ENCODE data around the gene TALDO1. TPM values are rescaled to one million over a fixed set of nuclear protein-coding genes. Genes with fewer than 3 reads are reported as not detected.
A peak's percentile ranks its signal among the peaks of the same experiment; 100 is the strongest.

The TALDO1 gene
- total and polyA plus RNA-seq, 10 of the 15 experiments (the other 5 are each of a cell fraction or from before 2014, with no cell fraction given): 121 to 302 (median 182) TPM

GRCh38 chr11:724049-724777 lies 23.1 kb upstream of the TALDO1 start (continued):
- no peak for TF ChIP-seq ZNF687 (IDR thresholded peaks at IDR 0.05)
- TF ChIP-seq ESRRA (IDR thresholded peaks at IDR 0.05; ENCODE audit: low read length): no peak

DNA sequence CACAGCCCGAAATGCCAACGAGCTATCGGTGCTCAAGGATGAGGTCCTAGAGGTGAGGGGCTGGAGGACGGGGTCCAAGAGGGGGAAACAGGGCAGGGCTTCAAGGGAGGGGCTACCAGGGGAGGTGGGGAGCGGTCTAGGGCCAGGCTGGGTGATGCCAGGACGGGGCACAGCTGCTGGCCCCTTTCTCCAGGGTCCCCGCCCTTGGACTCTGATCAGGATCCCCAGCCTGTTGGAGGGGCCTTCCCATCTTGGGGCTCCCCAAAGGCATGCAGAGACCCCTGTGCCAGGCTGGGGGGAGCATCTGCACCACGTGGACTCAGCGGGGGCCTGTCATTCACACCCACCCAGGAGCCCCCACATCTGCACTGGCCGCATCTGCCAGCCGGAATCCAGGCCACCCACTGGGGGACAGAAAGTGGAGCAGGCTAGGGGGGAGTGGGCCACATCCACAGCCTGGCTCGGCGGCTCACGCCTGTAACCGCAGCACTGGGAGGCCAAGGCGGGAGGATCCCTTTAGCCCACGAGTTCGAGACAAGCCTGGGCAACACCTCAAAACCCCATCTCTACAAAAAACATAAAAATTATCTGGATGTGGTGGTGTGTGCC lies 22.4 kb upstream of the TALDO1 start:
- no peak for DNase-seq (ENCODE audit: low read depth, low spot score)
- no peak for FAIRE-seq
- H2AFZ ChIP-seq (ENCODE audit: control insufficient read depth, low read depth, low read length): no peak overlapping the region
- H3K79me2 ChIP-seq (ENCODE audit: control insufficient read depth, insufficient read depth, low read length): no peaks in the 10 kb centered on the region
- in situ Hi-C loops (cut with MboI): loop anchor here (10.0 kb wide), 1 partner anchor 60 kb away; no protein-coding TSS in a partner anchor
- ATAC-seq: no peak
- H3K27ac ChIP-seq (ENCODE audit: control insufficient read depth, insufficient read depth): no peak overlapping the region
- intact Hi-C loops (cut with micrococcal nuclease; ENCODE audit: unreplicated experiment): loop anchor here (5.0 kb wide), 1 partner anchor 108 kb away; the partner anchor contains the start of gene IRF7
- ChIA-PET POLR2A (interaction anchor here (0.9 to 8.2 kb wide), 3 partner anchors 30 to 170 kb away, joined by 4 to 72 read pairs (median 4); partner anchors contain the start of genes DEAF1 and TMEM80), RAD21 (ENCODE audit: unreplicated experiment) (interaction anchor here (1.0 to 3.8 kb wide), 8 partner anchors 29 to 173 kb away, joined by 3 to 34 read pairs (median 6); partner anchors contain the start of genes DEAF1, PHRF1 and TMEM80), SMC1A (ENCODE audit: uncharacterized antibody, unreplicated experiment) (interaction anchor here (0.8 to 1.9 kb wide), 4 partner anchors 28 to 189 kb away, joined by 3 to 11 read pairs (median 3); partner anchors contain the start of gene TMEM80), CTCF (interaction anchor here (0.7 to 8.6 kb wide), 13 partner anchors 18 to 178 kb away, joined by 3 to 127 read pairs (median 3); partner anchors contain the start of genes DEAF1, LMNTD2, PHRF1 and RASSF7)
- no peaks in the 10 kb centered on the region for H3K9me3 ChIP-seq (replicated peaks; ENCODE audit: control insufficient read depth, insufficient read depth, low read length)
- H3K4me2 ChIP-seq (ENCODE audit: control insufficient read depth, insufficient read depth): 0 out of 2 replicates have a peak overlapping the region, but pooled peaks have one; percentile 25
- peaks cover 18% of the 10 kb centered on the region for H3K4me1 ChIP-seq (ENCODE audit: control insufficient read depth, insufficient read depth, low read length)
- WGBS (ENCODE audit: insufficient coverage, insufficient replicate concordance, low lambda C conversion rate, missing lambda C conversion rate): 39% methylated on average over 18 of the region's 18 CpGs
- H3K27me3 ChIP-seq (replicated peaks in 1 of 2; ENCODE audit: control insufficient read depth in 2 of 2, insufficient read depth in 2 of 2, low read length in 1 of 2): 0 out of 4 replicates have a peak, but pooled peaks cover 0 to 3% of the 10 kb centered on the region in 2 experiments
- H3K36me3 ChIP-seq (ENCODE audit: control insufficient read depth in 2 of 2, insufficient read depth in 2 of 2, low read length in 1 of 2): no peaks in the 10 kb centered on the region
- H3K9ac ChIP-seq (ENCODE audit: control insufficient read depth, insufficient read depth, low read length): no peak overlapping the region
- peak overlapping the region; percentile 58; the same call in 1 of the 2 replicates for H3K4me3 ChIP-seq
- no TSS peak for BruUV-seq (replicated peaks)
- no peaks in the 10 kb centered on the region; the same call in 1 of the 2 replicates for H4K20me1 ChIP-seq (ENCODE audit: control insufficient read depth, insufficient read depth)
- TF ChIP-seq TCF7 (IDR thresholded peaks at IDR 0.05; ENCODE audit: borderline replicate concordance): no peak
- TF ChIP-seq SUPT20H (IDR thresholded peaks at IDR 0.05; ENCODE audit: borderline replicate concordance, control insufficient read depth, low read depth, low read length): no peak
- TF ChIP-seq, protein P1, sequence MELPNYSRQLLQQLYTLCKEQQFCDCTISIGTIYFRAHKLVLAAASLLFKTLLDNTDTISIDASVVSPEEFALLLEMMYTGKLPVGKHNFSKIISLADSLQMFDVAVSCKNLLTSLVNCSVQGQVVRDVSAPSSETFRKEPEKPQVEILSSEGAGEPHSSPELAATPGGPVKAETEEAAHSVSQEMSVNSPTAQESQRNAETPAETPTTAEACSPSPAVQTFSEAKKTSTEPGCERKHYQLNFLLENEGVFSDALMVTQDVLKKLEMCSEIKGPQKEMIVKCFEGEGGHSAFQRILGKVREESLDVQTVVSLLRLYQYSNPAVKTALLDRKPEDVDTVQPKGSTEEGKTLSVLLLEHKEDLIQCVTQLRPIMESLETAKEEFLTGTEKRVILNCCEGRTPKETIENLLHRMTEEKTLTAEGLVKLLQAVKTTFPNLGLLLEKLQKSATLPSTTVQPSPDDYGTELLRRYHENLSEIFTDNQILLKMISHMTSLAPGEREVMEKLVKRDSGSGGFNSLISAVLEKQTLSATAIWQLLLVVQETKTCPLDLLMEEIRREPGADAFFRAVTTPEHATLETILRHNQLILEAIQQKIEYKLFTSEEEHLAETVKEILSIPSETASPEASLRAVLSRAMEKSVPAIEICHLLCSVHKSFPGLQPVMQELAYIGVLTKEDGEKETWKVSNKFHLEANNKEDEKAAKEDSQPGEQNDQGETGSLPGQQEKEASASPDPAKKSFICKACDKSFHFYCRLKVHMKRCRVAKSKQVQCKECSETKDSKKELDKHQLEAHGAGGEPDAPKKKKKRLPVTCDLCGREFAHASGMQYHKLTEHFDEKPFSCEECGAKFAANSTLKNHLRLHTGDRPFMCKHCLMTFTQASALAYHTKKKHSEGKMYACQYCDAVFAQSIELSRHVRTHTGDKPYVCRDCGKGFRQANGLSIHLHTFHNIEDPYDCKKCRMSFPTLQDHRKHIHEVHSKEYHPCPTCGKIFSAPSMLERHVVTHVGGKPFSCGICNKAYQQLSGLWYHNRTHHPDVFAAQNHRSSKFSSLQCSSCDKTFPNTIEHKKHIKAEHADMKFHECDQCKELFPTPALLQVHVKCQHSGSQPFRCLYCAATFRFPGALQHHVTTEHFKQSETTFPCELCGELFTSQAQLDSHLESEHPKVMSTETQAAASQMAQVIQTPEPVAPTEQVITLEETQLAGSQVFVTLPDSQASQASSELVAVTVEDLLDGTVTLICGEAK (IDR thresholded peaks at IDR 0.05; ENCODE audit: borderline replicate concordance): no peak

All from GM12878 (cell line).